Retinal pigment epithelial cell (primary cell): ENCODE measurements around the gene FAM181A.

ENCODE experiments used
- DNase-seq: peaks from one replicate; pipeline ENCODE4 v3.0.0-alpha.2; 2010; ENCODE audit warnings: low read depth
- H3K4me3 ChIP-seq: 2 replicates; pipeline ENCODE4 v1.5.1; 2011; ENCODE audit warnings: mild to moderate bottlenecking, low read length, control low read depth, moderate library complexity
- CTCF ChIP-seq: conservative IDR thresholded peaks from 2 replicates; pipeline ENCODE4 v1.5.1; 2011; ENCODE audit warnings: low read depth, low read length, control low read depth, inconsistent platforms

FAM181A gene

GRCh38 chr14:93915070-93915705 lies 12.0 kb upstream of the FAM181A start:
- no peak overlapping the region for H3K4me3 ChIP-seq
- DNase-seq, result no peak
- TF ChIP-seq CTCF, result no peak

GRCh38 chr14:93915800-93916199 lies 11.3 kb upstream of the FAM181A start:
- H3K4me3 ChIP-seq, result no peak overlapping the region
- no peak for DNase-seq
- no peak for TF ChIP-seq CTCF

- no peak for TF ChIP-seq CTCF
- no peak overlapping the region for H3K4me3 ChIP-seq
- DNase-seq, result no peak
Measured at GRCh38 chr14:93916498-93916897, 10.6 kb upstream of the FAM181A start.

GRCh38 chr14:93917141-93917540 lies 10.0 kb upstream of the FAM181A start:
- DNase-seq, result no peak
- no peak overlapping the region for H3K4me3 ChIP-seq
- no peak for TF ChIP-seq CTCF

- no peak overlapping the region for H3K4me3 ChIP-seq
- DNase-seq, result no peak
- TF ChIP-seq CTCF, result no peak
Measured at GRCh38 chr14:93921001-93921806, 5.9 kb upstream of the FAM181A start.

- DNase-seq, result no peak
- TF ChIP-seq CTCF, result no peak
- no peak overlapping the region for H3K4me3 ChIP-seq
Measured at GRCh38 chr14:93923626-93924025, 3.5 kb upstream of the FAM181A start.
